NCI-H2196 (cell line): ENCODE measurements around the gene NOC4L.
"Not testable (repeated sequence)": the region's sequence is repeated elsewhere in the genome, so short reads cannot be mapped to it uniquely, and the experiment has no call there.

ENCODE experiments used
- DNase-seq: peaks from one replicate; lab custom pipeline; 2025; ENCODE audit not compliant: unreplicated experiment; lab: John Stamatoyannopoulos, UW

The NOC4L gene

DNA sequence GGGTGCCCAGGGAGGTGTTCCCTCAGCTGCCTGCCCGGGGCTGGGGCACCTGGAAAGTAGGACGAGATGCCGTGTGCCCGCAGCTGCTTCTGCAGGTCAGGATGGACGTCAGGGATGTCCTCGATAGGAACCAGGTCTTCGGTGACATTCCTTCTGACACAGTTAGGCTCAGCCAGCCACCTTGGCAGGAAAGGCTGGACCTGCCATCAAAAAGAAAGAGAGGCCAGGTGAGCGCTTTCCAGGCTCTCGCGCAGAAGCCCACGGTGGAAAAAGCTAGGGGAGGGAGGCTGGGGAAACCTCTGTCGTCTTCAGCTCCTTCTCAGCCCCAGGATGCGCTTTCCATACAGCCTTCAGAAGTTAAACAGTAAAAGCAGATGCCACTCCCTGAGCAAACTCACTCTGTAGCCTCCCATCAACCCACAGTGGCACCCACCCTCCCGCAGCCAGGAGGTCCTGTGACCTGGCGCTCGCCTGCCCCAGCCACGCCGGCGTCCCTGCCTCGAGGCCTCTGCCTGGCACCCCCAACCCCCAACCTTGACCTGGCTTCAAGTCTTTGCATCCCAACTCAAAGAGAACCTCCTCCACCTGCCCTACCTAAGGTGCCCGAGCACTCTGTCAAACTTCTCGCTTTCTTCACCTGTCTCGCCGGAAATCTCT, 1.4 kb upstream of the NOC4L start:
- DNase-seq: no peak

- DNase-seq: no peak
These were observed 753 bp upstream of the NOC4L start for GRCh38 chr12:132143336-132144071.

DNA sequence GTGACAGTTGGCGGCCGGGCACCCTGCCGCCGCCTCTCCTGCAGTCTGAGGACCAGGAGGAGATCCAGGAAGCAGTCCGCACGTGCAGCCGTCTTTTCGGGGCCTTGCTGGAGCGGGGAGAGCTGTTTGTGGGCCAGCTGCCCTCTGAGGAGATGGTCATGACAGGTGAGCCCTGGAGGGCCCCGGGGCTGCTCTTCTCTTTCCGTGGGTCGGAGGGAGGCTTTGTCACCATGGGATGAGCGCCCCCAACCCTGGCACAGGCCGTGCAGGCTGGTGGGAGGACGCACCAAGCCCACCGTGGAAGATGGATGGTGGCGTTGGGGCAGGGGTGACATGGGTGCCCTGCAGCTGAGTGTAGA, 532 bp downstream of the NOC4L start:
- DNase-seq: no peak

GRCh38 chr12:132145334-132145733, 1.1 kb downstream of the NOC4L start:
- no peak for DNase-seq

GRCh38 chr12:132146098-132146497, 1.8 kb downstream of the NOC4L start:
- DNase-seq: no peak

GRCh38 chr12:132146772-132147422, 2.6 kb downstream of the NOC4L start:
- no peak for DNase-seq

GRCh38 chr12:132147423-132148367, 3.4 kb downstream of the NOC4L start:
- DNase-seq: no peak

DNA sequence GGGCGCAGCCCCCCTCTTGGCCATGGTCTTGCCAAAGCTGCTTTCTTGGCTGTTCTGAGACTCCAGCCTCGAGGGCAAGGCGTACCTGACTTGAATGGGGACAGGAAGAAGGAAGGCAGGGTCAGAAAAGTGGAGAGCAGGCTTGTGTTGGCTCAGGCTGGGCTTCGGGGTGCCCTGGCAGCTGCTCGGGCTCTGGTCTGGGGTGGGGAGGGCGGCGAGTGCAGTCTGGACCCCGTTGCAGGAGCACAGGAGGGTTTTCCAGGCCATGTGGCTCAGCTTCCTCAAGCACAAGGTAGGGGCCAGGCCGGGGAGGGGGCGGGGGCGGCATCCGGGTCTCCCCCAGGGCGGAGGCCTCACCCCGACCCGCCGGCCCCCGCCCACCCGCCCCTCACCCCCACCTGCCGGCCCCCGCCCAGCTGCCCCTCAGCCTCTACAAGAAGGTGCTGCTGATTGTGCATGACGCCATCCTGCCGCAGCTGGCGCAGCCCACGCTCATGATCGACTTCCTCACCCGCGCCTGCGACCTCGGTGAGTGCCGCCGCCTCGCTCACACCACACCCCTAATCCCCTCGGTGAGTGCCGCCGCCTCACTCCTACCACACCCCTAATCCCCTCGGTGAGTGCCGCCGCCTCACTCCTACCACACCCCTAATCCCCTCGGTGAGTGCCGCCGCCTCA, 4.2 kb downstream of the NOC4L start:
- DNase-seq: no peak

DNA sequence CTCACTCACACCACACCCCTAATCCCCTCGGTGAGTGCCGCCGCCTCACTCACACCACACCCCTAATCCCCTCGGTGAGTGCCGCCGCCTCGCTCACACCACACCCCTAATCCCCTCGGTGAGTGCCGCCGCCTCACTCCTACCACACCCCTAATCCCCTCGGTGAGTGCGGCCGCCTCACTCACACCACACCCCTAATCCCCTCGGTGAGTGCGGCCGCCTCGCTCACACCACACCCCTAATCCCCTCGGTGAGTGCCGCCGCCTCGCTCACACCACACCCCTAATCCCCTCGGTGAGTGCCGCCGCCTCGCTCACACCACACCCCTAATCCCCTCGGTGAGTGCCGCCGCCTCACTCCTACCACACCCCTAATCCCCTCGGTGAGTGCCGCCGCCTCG, 5.3 kb downstream of the NOC4L start:
- not testable (repeated sequence) for DNase-seq

GRCh38 chr12:132150780-132151144, 6.5 kb downstream of the NOC4L start:
- DNase-seq: no peak

DNA sequence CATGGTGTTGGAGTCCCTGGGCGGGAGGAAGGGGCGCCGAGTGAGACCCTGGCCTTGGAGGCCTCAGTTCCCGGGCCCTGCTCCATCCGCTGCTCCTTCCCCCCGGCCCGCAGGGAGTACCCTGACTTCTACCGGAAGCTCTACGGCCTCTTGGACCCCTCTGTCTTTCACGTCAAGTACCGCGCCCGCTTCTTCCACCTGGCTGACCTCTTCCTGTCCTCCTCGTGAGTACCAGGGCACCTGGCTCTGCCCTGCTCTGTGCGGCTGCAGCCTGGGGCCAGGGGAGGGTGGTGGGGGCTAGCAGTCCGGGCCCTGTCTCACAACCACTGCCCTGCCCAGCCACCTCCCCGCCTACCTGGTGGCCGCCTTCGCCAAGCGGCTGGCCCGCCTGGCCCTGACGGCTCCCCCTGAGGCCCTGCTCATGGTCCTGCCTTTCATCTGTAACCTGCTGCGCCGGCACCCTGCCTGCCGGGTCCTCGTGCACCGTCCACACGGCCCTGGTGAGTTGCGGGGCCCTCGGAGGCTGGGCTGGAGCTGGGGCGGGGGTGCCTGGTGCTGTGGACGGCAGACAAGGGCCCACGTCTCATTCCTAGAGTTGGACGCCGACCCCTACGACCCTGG, 7.0 kb downstream of the NOC4L start:
- no peak for DNase-seq

GRCh38 chr12:132151766-132152410, 7.6 kb downstream of the NOC4L start:
- DNase-seq: no peak

- DNase-seq: no peak
These were observed 8.2 kb downstream of the NOC4L start for GRCh38 chr12:132152411-132152821.

DNA sequence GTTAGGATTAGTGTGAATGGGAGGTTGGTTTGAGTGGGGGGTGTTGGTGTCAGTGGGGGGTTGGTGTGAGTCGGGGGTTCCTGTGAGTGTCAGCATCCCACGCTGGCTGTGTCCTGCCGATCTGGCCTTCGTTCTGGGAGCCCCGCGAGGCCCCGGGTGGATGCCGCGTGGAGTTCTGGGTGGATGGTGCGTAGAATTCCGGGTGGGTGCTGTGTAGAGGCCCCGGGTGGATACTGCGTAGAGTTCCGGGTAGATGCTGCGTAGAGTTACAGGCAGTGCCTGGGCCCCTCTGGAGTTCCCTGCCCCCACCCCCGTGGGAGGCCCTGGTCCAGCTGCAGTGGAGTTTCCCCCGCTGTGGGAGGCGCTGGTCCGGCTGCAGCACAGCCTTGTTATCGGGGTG, 8.7 kb downstream of the NOC4L start:
- DNase-seq: no peak

DNA sequence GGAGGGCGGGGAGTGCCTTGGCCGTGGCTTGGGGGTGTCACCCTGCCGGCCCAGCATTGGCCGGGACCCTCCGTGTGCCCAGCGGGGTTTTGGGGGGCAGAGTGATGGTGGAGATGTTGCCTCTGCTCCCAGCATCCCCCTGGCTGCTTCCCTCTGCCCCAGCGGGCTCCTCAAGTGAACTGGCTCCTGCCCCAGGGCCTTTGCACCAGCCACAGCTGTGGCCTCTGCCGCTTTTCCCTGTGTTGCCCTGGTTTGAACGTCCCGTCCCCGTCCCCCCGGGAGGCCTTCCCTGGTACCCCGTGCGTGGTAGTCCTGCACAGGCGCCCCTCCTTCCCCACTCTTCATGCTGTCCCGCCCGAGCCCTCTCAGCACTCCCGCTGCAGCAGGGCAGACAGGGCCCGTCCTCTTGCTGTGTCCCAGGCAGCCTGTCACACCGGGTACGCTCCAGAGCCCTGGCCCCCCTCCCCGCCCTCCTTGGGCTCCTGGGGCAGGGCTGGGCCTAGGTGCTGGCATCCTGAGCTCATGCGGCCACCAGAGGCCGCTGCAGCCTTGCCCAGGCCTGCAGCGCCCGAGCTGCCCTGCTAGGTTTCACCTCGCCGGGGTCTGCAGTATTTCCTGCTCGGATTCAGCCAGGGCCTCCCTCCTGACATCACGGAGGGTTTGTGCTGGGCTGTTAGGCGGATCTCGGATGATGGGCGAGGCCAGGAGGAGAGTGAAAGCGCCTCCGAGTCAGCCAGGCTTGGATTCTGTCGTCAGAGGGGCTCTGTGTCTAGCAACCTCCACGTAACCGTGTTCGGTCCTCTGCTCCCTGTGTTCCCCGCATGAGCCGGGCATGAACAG, 9.5 kb downstream of the NOC4L start:
- peak; percentile 78 for DNase-seq

- DNase-seq: no peak
These were observed 10.1 kb downstream of the NOC4L start for GRCh38 chr12:132154341-132154761.

DNA sequence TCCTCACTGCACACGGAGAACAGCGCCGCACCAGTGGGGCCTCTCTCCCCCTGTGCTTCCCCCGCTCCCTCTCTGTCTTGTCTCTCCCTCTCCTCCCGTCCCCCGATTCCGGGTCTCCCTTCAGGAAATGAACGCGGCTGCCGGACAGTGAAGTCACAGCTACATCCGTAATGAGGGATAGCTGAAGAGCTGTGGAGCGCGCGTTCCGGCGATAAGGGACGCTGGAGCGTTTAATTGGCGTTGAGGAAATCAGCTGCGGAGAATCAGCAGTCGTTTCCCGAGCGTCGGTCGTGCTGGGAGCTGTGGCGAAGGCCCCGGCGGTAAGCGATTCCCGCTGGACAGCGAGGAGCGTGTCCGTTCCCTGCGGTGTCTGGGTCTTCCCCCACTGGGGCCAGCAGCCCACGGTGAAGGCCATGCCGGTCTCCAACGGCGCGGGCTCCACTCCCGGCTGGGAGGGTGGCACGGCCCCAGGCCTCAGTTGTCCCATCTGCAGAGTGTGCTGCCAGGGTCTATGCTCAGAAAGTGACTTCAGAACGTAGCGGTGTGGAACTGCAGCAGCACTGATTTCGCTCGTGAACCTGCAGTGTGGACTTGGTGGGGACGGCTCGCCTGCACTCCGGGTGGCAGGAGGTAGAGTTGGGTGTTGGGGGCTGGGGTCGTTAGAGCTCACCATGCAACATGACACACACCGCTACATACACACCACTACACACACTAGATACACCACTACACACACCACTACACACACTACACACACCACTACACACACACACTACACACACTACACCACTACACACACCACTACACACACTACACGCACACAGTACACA, 10.9 kb downstream of the NOC4L start:
- DNase-seq: no peak
